ENCODE measurements around the gene PPFIA1. TPM values are rescaled to one million over a fixed set of nuclear protein-coding genes. Genes with fewer than 3 reads are reported as not detected.
"Not testable (repeated sequence)": the region's sequence is repeated elsewhere in the genome, so short reads cannot be mapped to it uniquely, and the experiment has no call there.

Gene PPFIA1
- polyA plus RNA-seq, 2 of the 4 experiments (the other 2 are of a cell fraction): 23.3 to 45.6 TPM

DNA sequence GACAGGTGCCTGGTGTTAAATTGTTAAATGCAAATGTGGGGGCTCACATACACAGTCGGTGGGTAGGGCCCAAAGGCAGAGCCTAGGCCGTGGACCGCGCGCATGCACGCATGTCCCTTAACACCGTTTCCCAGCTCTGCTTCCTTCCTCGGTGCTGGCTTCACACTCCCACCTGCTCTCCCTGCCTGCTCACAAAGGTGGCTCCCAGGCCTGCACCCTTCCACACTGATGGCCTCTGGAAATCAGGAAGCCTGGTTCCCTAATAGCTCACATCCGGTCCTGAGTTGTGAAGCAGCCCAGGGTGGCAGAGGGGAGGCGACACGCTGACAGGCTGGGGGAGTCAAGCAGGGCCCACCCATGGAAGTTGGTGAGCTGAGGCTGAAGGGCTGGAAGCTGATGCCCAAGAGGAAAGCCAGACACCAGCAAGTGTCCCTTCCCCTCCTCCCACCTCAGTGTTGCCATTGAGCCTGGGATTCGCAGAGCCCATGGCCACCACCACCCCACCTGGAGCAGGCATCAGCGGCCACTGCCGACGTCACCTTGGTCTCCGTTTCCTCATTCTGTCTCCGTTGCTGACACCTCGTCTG is 114.2 kb downstream of the PPFIA1 start:
- ChIA-PET POLR2A (no interaction called here), CTCF (interaction anchor here (1.0 kb wide), 1 partner anchor 10 kb away, joined by 3 read pairs; no protein-coding TSS in a partner anchor)
- H3K4me1 ChIP-seq: peaks cover 18% of the 10 kb centered on the region
- H3K27ac ChIP-seq: no peak overlapping the region
- no peak overlapping the region for H3K4me3 ChIP-seq
- 94% methylated on average over 18 of the region's 18 CpGs for WGBS (ENCODE audit: missing lambda C conversion rate)
- H3K9me3 ChIP-seq: no peaks in the 10 kb centered on the region
- no peak overlapping the region for H3K4me2 ChIP-seq
- no peak for FAIRE-seq
- ATAC-seq: no peak
- DNase-seq (ENCODE audit: low read depth in 1 of 2, low spot score in 1 of 2): no peak
- TF ChIP-seq RNF2 (IDR thresholded peaks at IDR 0.05; ENCODE audit: borderline replicate concordance, low read depth) (no peak), RFX5 (IDR thresholded peaks at IDR 0.05) (no peak), HOXB5 (CRISPR knock-in tag; IDR thresholded peaks at IDR 0.05) (no peak), SREBF2 (IDR thresholded peaks at IDR 0.05) (no peak), EHF (CRISPR knock-in tag; IDR thresholded peaks at IDR 0.05) (no peak), REST (IDR thresholded peaks at IDR 0.05) (no peak), NR3C1 (IDR thresholded peaks at IDR 0.05) (no peak), FOSL2 (IDR thresholded peaks at IDR 0.05) (no peak), FOSL2 (CRISPR knock-in tag; IDR thresholded peaks at IDR 0.05) (no peak)
- TF ChIP-seq, protein P1, sequence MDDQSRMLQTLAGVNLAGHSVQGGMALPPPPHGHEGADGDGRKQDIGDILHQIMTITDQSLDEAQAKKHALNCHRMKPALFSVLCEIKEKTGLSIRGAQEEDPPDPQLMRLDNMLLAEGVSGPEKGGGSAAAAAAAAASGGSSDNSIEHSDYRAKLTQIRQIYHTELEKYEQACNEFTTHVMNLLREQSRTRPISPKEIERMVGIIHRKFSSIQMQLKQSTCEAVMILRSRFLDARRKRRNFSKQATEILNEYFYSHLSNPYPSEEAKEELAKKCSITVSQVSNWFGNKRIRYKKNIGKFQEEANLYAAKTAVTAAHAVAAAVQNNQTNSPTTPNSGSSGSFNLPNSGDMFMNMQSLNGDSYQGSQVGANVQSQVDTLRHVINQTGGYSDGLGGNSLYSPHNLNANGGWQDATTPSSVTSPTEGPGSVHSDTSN (IDR thresholded peaks at IDR 0.05): no peak

GRCh38 chr11:70387564-70387963 is 117.1 kb downstream of the PPFIA1 start:
- no peak overlapping the region for H3K4me2 ChIP-seq
- H3K4me1 ChIP-seq: peaks cover 7% of the 10 kb centered on the region
- TF ChIP-seq HOXA7 (CRISPR knock-in tag; IDR thresholded peaks at IDR 0.05): no peak
- DNase-seq (ENCODE audit: low read depth in 1 of 2, low spot score in 1 of 2) (no peak), FAIRE-seq (no peak), ATAC-seq (no peak)
- H3K27ac ChIP-seq: no peak overlapping the region
- no peak overlapping the region for H3K4me3 ChIP-seq
- POLR2A ChIA-PET: no interaction called here
- CTCF ChIA-PET: interaction anchor here (1.4 kb wide), 1 partner anchor 9 kb away, joined by 6 read pairs; no protein-coding TSS in a partner anchor
- 95% methylated on average over 4 of the region's 4 CpGs for WGBS (ENCODE audit: missing lambda C conversion rate)
- H3K9me3 ChIP-seq: no peaks in the 10 kb centered on the region

DNA sequence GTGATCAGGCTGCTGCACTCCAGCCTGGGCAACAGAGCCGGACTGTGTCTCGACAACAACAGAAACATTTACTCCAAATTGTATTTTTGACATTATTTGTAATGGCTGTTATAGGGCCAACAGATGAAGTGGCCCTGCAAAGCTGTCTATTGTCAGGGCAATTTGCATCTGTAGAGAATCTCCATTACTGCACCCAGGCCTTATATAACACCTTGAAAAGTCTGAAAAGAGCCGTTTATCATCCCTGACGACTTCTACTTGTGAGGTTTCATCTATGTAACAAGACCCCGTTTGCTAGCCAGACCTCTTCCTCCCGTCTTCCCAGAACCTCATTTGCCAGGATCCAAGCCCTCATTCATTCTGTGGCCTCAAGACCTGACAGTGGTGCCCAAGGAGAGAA is 118.7 kb downstream of the PPFIA1 start:
- Histone ChIP-seq H3K4me3 (no peak overlapping the region), H3K27ac (no peak overlapping the region), H3K4me2 (no peak overlapping the region), H3K9me3 (no peaks in the 10 kb centered on the region), H3K4me1 (no peaks in the 10 kb centered on the region)
- ChIA-PET POLR2A (interaction anchor here (1.2 kb wide), 1 partner anchor 9 kb away, joined by 6 read pairs; the partner anchor contains the start of gene CTTN), CTCF (no interaction called here)
- no peak for TF ChIP-seq RARB (CRISPR knock-in tag; IDR thresholded peaks at IDR 0.05)
- TF ChIP-seq ZNF302 (CRISPR knock-in tag; IDR thresholded peaks at IDR 0.05): no peak
- FAIRE-seq (no peak), DNase-seq (ENCODE audit: low read depth in 1 of 2, low spot score in 1 of 2) (no peak), ATAC-seq (peak in 1 of 2 experiments; percentile 25; a peak in 1 of 6 replicates)
- WGBS (ENCODE audit: missing lambda C conversion rate): 82% methylated on average over 6 of the region's 6 CpGs

DNA sequence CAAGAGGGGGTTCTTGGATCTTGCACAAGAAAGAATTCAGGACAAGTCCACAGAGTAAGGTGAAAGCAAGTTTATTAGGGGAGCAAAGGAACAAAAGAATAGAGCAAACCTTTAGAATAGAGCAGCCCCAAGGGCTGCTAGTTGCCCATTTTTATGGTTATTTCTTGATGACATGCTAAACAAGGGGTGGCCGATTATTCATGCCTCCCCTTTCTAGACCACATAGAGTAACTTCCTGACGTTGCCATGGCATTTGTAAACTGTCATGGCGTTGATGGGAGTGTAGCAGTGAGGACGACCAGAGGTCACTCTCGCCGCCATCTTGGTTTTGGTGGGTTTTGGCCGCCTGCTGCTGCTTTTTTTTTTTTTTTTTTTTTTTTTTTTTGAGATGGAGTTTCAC is 120.4 kb downstream of the PPFIA1 start:
- H3K4me1 ChIP-seq; CTCF ChIA-PET; POLR2A ChIA-PET; H3K4me2 ChIP-seq; H3K9me3 ChIP-seq; H3K4me3 ChIP-seq; FAIRE-seq; DNase-seq (ENCODE audit: low read depth in 1 of 2, low spot score in 1 of 2); ATAC-seq; H3K27ac ChIP-seq: not testable (repeated sequence)
- whole genome bisulfite sequencing (ENCODE audit: missing lambda C conversion rate): 93% methylated on average over 7 of the region's 7 CpGs
